HEK293 (cell line): Measurements from ENCODE around the gene LRFN2.

ENCODE experiments used
- ATF2 ChIP-seq: fragments of 450-650 bp; formaldehyde crosslinking; IDR thresholded peaks from 2 replicates; pipeline ENCODE4 v1.5.1; 2016; ENCODE audit warnings: missing biosample characterization, missing genetic modification characterization, low read depth
- BCL11A ChIP-seq: fragments of 450-650 bp; formaldehyde crosslinking; IDR thresholded peaks from 2 replicates; pipeline ENCODE4 v1.5.1; 2016; ENCODE audit warnings: low read depth, missing biosample characterization, missing genetic modification characterization
- CTCF ChIP-seq: fragments of 450-650 bp; formaldehyde crosslinking; IDR thresholded peaks from 2 replicates; pipeline ENCODE4 v1.5.1; 2016; ENCODE audit warnings: missing biosample characterization, missing genetic modification characterization
- HOXA7 ChIP-seq: sonication (generic); formaldehyde crosslinking; IDR thresholded peaks from 2 replicates; pipeline ENCODE4 v1.8.1; 2022; ENCODE audit warnings: missing genetic modification reagents, borderline replicate concordance
- MEIS1 ChIP-seq: sonication (generic); formaldehyde crosslinking; IDR thresholded peaks from 2 replicates; pipeline ENCODE4 v1.8.1; 2022; ENCODE audit warnings: missing genetic modification reagents, mild to moderate bottlenecking, borderline replicate concordance
- REPIN1 ChIP-seq: fragments of 450-650 bp; formaldehyde crosslinking; IDR thresholded peaks from 2 replicates; pipeline ENCODE4 v1.5.1; 2017; ENCODE audit warnings: missing biosample characterization, missing genetic modification characterization, low read depth
- ZBTB1 ChIP-seq: fragments of 450-650 bp; formaldehyde crosslinking; IDR thresholded peaks from 2 replicates; pipeline ENCODE4 v1.5.1; 2016; ENCODE audit warnings: missing biosample characterization, missing genetic modification characterization
- ZBTB7A ChIP-seq: fragments of 450-650 bp; formaldehyde crosslinking; IDR thresholded peaks from 2 replicates; pipeline ENCODE4 v1.5.1; 2016; ENCODE audit warnings: low read depth, missing biosample characterization, missing genetic modification characterization
- ZNF114 ChIP-seq: fragments of 450-650 bp; formaldehyde crosslinking; IDR thresholded peaks from 2 replicates; pipeline ENCODE4 v1.5.0; 2017; ENCODE audit warnings: missing biosample characterization, missing genetic modification characterization
- ZNF24 ChIP-seq: fragments of 450-650 bp; formaldehyde crosslinking; IDR thresholded peaks from 2 replicates; pipeline ENCODE4 v1.5.1; 2016; ENCODE audit warnings: missing biosample characterization, missing genetic modification characterization
- ZNF366 ChIP-seq: fragments of 450-650 bp; formaldehyde crosslinking; conservative IDR thresholded peaks from 2 replicates; pipeline ENCODE4 v1.5.1; 2016; ENCODE audit warnings: missing biosample characterization, missing genetic modification characterization
- ZNF37A ChIP-seq: fragments of 450-650 bp; IDR thresholded peaks from 2 replicates; pipeline ENCODE4 v1.5.1; 2018; ENCODE audit warnings: missing biosample characterization, missing genetic modification characterization
- TF ChIP-seq, protein P1 (sequence below): fragments of 450-650 bp; formaldehyde crosslinking; conservative IDR thresholded peaks from 2 replicates; pipeline ENCODE4 v1.5.1; 2016; ENCODE audit warnings: low read depth, missing biosample characterization, missing genetic modification characterization

- TF ChIP-seq CTCF (tag by site-specific recombination): no peak
- no peak for TF ChIP-seq ZNF37A
- no peak for TF ChIP-seq MEIS1 (CRISPR knock-in tag)
- no peak for TF ChIP-seq ZNF366
- no peak for TF ChIP-seq ZBTB1 (tag by site-specific recombination)
- TF ChIP-seq ZBTB7A (tag by site-specific recombination): no peak
- no peak for TF ChIP-seq ZNF114 (tag by site-specific recombination)
- no peak for TF ChIP-seq HOXA7
- TF ChIP-seq BCL11A (tag by site-specific recombination): no peak
- TF ChIP-seq REPIN1 (tag by site-specific recombination): no peak
- TF ChIP-seq, protein P1, sequence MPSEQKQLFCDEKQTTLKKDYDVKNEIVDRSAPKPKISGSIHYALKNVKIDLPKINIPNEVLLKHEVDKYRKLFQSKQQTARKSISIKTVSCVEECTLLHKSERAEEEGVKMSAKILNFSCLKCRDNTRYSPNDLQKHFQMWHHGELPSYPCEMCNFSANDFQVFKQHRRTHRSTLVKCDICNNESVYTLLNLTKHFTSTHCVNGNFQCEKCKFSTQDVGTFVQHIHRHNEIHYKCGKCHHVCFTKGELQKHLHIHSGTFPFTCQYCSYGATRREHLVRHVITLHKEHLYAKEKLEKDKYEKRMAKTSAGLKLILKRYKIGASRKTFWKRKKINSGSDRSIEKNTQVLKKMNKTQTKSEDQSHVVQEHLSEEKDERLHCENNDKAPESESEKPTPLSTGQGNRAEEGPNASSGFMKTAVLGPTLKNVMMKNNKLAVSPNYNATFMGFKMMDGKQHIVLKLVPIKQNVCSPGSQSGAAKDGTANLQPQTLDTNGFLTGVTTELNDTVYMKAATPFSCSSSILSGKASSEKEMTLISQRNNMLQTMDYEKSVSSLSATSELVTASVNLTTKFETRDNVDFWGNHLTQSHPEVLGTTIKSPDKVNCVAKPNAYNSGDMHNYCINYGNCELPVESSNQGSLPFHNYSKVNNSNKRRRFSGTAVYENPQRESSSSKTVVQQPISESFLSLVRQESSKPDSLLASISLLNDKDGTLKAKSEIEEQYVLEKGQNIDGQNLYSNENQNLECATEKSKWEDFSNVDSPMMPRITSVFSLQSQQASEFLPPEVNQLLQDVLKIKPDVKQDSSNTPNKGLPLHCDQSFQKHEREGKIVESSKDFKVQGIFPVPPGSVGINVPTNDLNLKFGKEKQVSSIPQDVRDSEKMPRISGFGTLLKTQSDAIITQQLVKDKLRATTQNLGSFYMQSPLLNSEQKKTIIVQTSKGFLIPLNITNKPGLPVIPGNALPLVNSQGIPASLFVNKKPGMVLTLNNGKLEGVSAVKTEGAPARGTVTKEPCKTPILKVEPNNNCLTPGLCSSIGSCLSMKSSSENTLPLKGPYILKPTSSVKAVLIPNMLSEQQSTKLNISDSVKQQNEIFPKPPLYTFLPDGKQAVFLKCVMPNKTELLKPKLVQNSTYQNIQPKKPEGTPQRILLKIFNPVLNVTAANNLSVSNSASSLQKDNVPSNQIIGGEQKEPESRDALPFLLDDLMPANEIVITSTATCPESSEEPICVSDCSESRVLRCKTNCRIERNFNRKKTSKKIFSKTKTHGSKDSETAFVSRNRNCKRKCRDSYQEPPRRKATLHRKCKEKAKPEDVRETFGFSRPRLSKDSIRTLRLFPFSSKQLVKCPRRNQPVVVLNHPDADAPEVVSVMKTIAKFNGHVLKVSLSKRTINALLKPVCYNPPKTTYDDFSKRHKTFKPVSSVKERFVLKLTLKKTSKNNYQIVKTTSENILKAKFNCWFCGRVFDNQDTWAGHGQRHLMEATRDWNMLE: no peak
- TF ChIP-seq ZNF24: no peak
- TF ChIP-seq ATF2 (tag by site-specific recombination): no peak
These were observed 213.9 kb downstream of the LRFN2 start for GRCh38 chr6:40373267-40373666.
